Measurements from ENCODE around the gene ECHDC3.

GRCh38 chr10:11806706-11807105, 64.5 kb downstream of the ECHDC3 start:
- TF ChIP-seq, protein P1, sequence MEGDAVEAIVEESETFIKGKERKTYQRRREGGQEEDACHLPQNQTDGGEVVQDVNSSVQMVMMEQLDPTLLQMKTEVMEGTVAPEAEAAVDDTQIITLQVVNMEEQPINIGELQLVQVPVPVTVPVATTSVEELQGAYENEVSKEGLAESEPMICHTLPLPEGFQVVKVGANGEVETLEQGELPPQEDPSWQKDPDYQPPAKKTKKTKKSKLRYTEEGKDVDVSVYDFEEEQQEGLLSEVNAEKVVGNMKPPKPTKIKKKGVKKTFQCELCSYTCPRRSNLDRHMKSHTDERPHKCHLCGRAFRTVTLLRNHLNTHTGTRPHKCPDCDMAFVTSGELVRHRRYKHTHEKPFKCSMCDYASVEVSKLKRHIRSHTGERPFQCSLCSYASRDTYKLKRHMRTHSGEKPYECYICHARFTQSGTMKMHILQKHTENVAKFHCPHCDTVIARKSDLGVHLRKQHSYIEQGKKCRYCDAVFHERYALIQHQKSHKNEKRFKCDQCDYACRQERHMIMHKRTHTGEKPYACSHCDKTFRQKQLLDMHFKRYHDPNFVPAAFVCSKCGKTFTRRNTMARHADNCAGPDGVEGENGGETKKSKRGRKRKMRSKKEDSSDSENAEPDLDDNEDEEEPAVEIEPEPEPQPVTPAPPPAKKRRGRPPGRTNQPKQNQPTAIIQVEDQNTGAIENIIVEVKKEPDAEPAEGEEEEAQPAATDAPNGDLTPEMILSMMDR (IDR thresholded peaks at IDR 0.05), result no peak
- TF ChIP-seq ZFX (IDR thresholded peaks at IDR 0.05; ENCODE audit: borderline replicate concordance), result no peak
